ENCODE measurements around the gene ZNF608.

ZNF608 gene

DNA sequence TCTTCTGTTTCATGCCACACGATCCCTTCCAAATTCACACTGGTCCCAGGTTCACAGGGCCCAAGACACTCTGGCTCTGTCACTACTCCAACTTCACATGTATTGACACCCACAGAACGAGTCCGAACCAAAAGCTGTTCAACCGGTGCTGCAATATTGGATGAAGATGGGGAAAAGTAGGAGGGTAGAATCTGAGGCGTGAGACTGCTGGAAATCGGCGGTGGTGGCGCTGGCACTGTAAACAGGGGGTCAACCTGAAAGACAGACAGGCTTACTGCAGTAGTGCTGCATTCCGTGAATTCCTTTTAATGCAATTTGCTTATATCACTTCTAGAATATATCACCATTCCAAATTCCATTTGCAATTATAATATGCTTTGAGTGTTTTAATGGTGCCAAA is 45.4 kb downstream of the ZNF608 start:
- Histone ChIP-seq H3K27ac (ENCODE audit: low read depth, low read length) (no peak overlapping the region), H3K27me3 (ENCODE audit: control insufficient read depth, insufficient read depth, low read length) (no peaks in the 10 kb centered on the region), H3K36me3 (ENCODE audit: control insufficient read depth, insufficient read depth, low read length) (no peaks in the 10 kb centered on the region; the same call in 1 of the 2 replicates), H3K9me3 (ENCODE audit: control insufficient read depth, insufficient read depth, low read length) (no peaks in the 10 kb centered on the region), H3K9ac (ENCODE audit: low read depth, low read length) (no peak overlapping the region), H3K4me1 (ENCODE audit: control insufficient read depth, insufficient read depth, low read length) (peaks cover 87% of the 10 kb centered on the region), H3K4me3 (ENCODE audit: low read depth, low read length) (no peak overlapping the region)

DNA sequence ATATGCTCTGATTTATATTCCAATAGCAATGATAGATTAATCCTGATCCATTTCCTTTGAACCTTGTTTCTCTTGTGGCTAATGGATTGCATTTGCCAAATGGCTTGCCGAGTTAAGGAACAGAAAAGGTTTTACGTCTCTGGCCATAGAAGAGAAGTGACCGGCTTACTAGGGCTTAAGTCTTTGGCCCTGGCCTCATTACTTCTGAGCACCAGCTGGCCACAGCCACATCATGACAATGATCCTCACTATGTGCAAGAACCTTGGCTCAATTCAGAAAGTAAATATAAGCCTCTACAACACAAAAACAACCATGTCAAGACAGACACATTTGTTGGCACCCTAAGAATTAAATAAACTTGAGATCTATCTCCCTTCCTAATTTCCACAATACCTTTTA is 46.1 kb downstream of the ZNF608 start:
- Histone ChIP-seq H3K9me3 (ENCODE audit: control insufficient read depth, insufficient read depth, low read length) (no peaks in the 10 kb centered on the region), H3K27me3 (ENCODE audit: control insufficient read depth, insufficient read depth, low read length) (no peaks in the 10 kb centered on the region), H3K27ac (ENCODE audit: low read depth, low read length) (no peak overlapping the region), H3K4me3 (ENCODE audit: low read depth, low read length) (no peak overlapping the region), H3K4me1 (ENCODE audit: control insufficient read depth, insufficient read depth, low read length) (peaks cover 83% of the 10 kb centered on the region), H3K9ac (ENCODE audit: low read depth, low read length) (no peak overlapping the region), H3K36me3 (ENCODE audit: control insufficient read depth, insufficient read depth, low read length) (no peaks in the 10 kb centered on the region; the same call in 1 of the 2 replicates)

GRCh38 chr5:124698770-124699169 is 47.7 kb downstream of the ZNF608 start:
- no peaks in the 10 kb centered on the region; the same call in 1 of the 2 replicates for H3K36me3 ChIP-seq (ENCODE audit: control insufficient read depth, insufficient read depth, low read length)
- peaks cover 67% of the 10 kb centered on the region for H3K4me1 ChIP-seq (ENCODE audit: control insufficient read depth, insufficient read depth, low read length)
- no peaks in the 10 kb centered on the region for H3K27me3 ChIP-seq (ENCODE audit: control insufficient read depth, insufficient read depth, low read length)
- H3K9ac ChIP-seq (ENCODE audit: low read depth, low read length): no peak overlapping the region
- H3K9me3 ChIP-seq (ENCODE audit: control insufficient read depth, insufficient read depth, low read length): no peaks in the 10 kb centered on the region
- no peak overlapping the region for H3K4me3 ChIP-seq (ENCODE audit: low read depth, low read length)
- peak overlapping the region; percentile 11 for H3K27ac ChIP-seq (ENCODE audit: low read depth, low read length)

- H3K9ac ChIP-seq (ENCODE audit: low read depth, low read length): no peak overlapping the region
- no peak overlapping the region for H3K4me3 ChIP-seq (ENCODE audit: low read depth, low read length)
- H3K9me3 ChIP-seq (ENCODE audit: control insufficient read depth, insufficient read depth, low read length): no peaks in the 10 kb centered on the region
- H3K27ac ChIP-seq (ENCODE audit: low read depth, low read length): peak overlapping the region; percentile 24
- peaks cover 62% of the 10 kb centered on the region for H3K4me1 ChIP-seq (ENCODE audit: control insufficient read depth, insufficient read depth, low read length)
- H3K36me3 ChIP-seq (ENCODE audit: control insufficient read depth, insufficient read depth, low read length): no peaks in the 10 kb centered on the region; the same call in 1 of the 2 replicates
- H3K27me3 ChIP-seq (ENCODE audit: control insufficient read depth, insufficient read depth, low read length): no peaks in the 10 kb centered on the region
These were observed 48.4 kb downstream of the ZNF608 start for GRCh38 chr5:124697933-124698591.

DNA sequence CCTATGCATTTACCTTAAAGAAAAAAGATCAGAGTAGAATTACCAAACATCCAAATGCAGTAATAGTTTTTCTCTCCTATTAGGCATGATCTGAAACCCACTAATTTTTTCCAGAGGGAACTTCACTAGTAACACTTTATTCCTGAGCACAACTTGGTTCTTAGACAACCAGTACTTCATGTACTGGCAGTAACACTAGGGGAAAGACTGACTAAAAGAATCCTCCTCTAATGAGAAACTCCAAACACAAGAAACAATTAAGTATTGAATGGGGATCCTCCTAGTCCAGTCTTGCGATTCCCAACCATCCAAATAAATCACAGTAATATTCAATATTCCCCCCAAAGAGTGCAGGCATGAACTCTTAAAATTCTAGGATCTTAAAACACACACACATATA is 48.9 kb downstream of the ZNF608 start:
- H3K27me3 ChIP-seq (ENCODE audit: control insufficient read depth, insufficient read depth, low read length): no peaks in the 10 kb centered on the region
- H3K9me3 ChIP-seq (ENCODE audit: control insufficient read depth, insufficient read depth, low read length): no peaks in the 10 kb centered on the region
- no peaks in the 10 kb centered on the region; the same call in 1 of the 2 replicates for H3K36me3 ChIP-seq (ENCODE audit: control insufficient read depth, insufficient read depth, low read length)
- H3K27ac ChIP-seq (ENCODE audit: low read depth, low read length): peak overlapping the region; percentile 6
- H3K9ac ChIP-seq (ENCODE audit: low read depth, low read length): no peak overlapping the region
- no peak overlapping the region for H3K4me3 ChIP-seq (ENCODE audit: low read depth, low read length)
- H3K4me1 ChIP-seq (ENCODE audit: control insufficient read depth, insufficient read depth, low read length): peaks cover 62% of the 10 kb centered on the region

DNA sequence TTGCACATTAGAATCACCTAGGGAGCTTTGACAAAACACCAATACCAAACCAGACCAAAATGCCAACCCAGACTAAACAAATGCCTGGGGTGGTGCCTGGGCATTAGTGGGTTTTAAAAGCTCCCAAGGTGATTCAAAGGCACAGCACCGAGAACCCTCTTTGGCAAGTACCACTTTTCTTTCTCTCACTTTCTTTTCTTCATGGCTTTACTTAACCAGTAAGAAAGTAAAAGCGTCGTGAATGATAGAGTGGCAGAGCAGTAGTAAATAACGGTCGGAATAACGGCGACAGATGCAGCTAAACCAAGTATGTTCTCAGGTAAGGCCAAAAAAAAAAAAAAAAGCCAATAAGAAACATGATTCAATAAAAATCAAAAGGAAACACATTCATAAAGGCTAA is 49.5 kb downstream of the ZNF608 start:
- Histone ChIP-seq H3K27ac (ENCODE audit: low read depth, low read length) (no peak overlapping the region), H3K9me3 (ENCODE audit: control insufficient read depth, insufficient read depth, low read length) (no peaks in the 10 kb centered on the region), H3K36me3 (ENCODE audit: control insufficient read depth, insufficient read depth, low read length) (no peaks in the 10 kb centered on the region; the same call in 1 of the 2 replicates), H3K4me1 (ENCODE audit: control insufficient read depth, insufficient read depth, low read length) (peaks cover 60% of the 10 kb centered on the region), H3K4me3 (ENCODE audit: low read depth, low read length) (no peak overlapping the region), H3K27me3 (ENCODE audit: control insufficient read depth, insufficient read depth, low read length) (no peaks in the 10 kb centered on the region), H3K9ac (ENCODE audit: low read depth, low read length) (no peak overlapping the region)

Data from HUES48 (cell line).